ENCODE results near the gene TBC1D22A. TPM values are rescaled to one million over a fixed set of nuclear protein-coding genes. Genes with fewer than 3 reads are reported as not detected.
A peak's percentile ranks its signal among the peaks of the same experiment; 100 is the strongest.

Gene TBC1D22A
- total RNA-seq, 6 experiments from 2014 or later, result 10.9 to 18.1 (median 14.0) TPM

- Histone ChIP-seq H3K27ac (no peak overlapping the region), H3K4me1 (peaks cover 0 to 46% (median 22%) of the 10 kb centered on the region in 4 donors), H3K9me3 (no peaks in the 10 kb centered on the region), H3K36me3 (no peaks in the 10 kb centered on the region), H3K4me3 (no peak overlapping the region), H3K27me3 (no peaks in the 10 kb centered on the region)
- TF ChIP-seq POLR2A (IDR thresholded peaks at IDR 0.05), result no peak
- TF ChIP-seq, protein P1, sequence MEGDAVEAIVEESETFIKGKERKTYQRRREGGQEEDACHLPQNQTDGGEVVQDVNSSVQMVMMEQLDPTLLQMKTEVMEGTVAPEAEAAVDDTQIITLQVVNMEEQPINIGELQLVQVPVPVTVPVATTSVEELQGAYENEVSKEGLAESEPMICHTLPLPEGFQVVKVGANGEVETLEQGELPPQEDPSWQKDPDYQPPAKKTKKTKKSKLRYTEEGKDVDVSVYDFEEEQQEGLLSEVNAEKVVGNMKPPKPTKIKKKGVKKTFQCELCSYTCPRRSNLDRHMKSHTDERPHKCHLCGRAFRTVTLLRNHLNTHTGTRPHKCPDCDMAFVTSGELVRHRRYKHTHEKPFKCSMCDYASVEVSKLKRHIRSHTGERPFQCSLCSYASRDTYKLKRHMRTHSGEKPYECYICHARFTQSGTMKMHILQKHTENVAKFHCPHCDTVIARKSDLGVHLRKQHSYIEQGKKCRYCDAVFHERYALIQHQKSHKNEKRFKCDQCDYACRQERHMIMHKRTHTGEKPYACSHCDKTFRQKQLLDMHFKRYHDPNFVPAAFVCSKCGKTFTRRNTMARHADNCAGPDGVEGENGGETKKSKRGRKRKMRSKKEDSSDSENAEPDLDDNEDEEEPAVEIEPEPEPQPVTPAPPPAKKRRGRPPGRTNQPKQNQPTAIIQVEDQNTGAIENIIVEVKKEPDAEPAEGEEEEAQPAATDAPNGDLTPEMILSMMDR (IDR thresholded peaks at IDR 0.05), result no peak
- DNase-seq (peak in 1 of 3 donors; percentile 21), ATAC-seq (no peak)
- intact Hi-C loops (cut with DNase I), result no loop called here
- WGBS (ENCODE audit: insufficient coverage, low coverage, low lambda C conversion rate, missing lambda C conversion rate), result 100% methylated on average over 1 of the region's 8 CpGs
These were observed 14.8 kb upstream of the TBC1D22A start for GRCh38 chr22:46747646-46748045.

DNA sequence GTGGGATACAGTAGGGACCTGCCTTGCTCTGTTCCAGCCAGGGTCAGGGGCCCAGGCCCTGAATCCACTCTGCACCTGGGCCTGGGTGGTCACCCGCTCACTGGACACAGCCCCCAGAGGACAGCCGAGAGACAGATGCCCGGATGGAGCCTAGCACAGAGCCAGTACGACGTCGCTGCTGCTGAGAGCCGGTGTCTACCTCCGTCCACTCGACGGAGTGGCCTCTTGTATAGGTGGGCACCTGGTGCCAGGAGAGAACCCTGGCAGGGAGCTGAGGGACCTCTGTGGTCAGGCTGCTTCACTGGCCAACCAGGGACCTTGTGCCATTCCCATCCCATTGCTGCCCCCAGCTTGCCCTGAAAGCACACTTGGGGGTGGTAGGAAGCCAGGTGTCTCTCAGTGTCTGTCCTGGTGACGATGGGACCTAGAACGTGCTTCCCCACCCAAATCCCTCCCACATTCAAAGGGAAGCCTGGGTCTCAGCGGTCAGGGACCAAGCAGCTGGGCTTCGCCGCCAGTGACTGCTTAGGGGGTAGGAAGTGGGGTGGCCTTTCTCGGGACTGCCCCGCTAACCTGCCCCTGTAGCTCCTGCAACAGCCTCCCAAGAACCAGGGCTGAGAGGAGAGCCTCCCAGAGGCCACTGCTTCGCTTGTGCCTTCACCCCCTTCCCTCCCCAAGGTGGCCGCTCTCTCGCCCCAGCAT is 14.1 kb upstream of the TBC1D22A start:
- H3K27me3 ChIP-seq, result no peaks in the 10 kb centered on the region
- intact Hi-C loops (cut with DNase I), result no loop called here
- WGBS (ENCODE audit: insufficient coverage, low coverage, low lambda C conversion rate, missing lambda C conversion rate), result 60% methylated on average over 1 of the region's 20 CpGs
- peak overlapping the region in 2 of 3 donors; percentile 36 to 49 for H3K27ac ChIP-seq
- H3K36me3 ChIP-seq, result no peaks in the 10 kb centered on the region
- no peak overlapping the region for H3K4me3 ChIP-seq
- no peaks in the 10 kb centered on the region for H3K9me3 ChIP-seq
- DNase-seq (peak in 1 of 3 donors; percentile 22), ATAC-seq (no peak)
- peaks cover 0 to 53% (median 25%) of the 10 kb centered on the region in 4 donors for H3K4me1 ChIP-seq
- no peak for TF ChIP-seq POLR2A (IDR thresholded peaks at IDR 0.05)
- TF ChIP-seq, protein P1 (IDR thresholded peaks at IDR 0.05), result no peak

GRCh38 chr22:46748908-46749675 is 13.4 kb upstream of the TBC1D22A start:
- intact Hi-C loops (cut with DNase I), result no loop called here
- WGBS (ENCODE audit: insufficient coverage, low coverage, low lambda C conversion rate, missing lambda C conversion rate), result 26% methylated on average over 11 of the region's 15 CpGs
- Histone ChIP-seq H3K27ac (peak overlapping the region in 2 of 3 donors; percentile 36 to 49), H3K36me3 (no peaks in the 10 kb centered on the region), H3K27me3 (no peaks in the 10 kb centered on the region), H3K4me3 (no peak overlapping the region), H3K9me3 (no peaks in the 10 kb centered on the region), H3K4me1 (peaks cover 0 to 58% (median 28%) of the 10 kb centered on the region in 4 donors)
- TF ChIP-seq, protein P1 (IDR thresholded peaks at IDR 0.05), result no peak
- no peak for TF ChIP-seq POLR2A (IDR thresholded peaks at IDR 0.05)
- peak in 3 of 4 donors; percentile 1 to 10 (median 5) for ATAC-seq
- DNase-seq, result peak in 1 of 3 donors; percentile 52

DNA sequence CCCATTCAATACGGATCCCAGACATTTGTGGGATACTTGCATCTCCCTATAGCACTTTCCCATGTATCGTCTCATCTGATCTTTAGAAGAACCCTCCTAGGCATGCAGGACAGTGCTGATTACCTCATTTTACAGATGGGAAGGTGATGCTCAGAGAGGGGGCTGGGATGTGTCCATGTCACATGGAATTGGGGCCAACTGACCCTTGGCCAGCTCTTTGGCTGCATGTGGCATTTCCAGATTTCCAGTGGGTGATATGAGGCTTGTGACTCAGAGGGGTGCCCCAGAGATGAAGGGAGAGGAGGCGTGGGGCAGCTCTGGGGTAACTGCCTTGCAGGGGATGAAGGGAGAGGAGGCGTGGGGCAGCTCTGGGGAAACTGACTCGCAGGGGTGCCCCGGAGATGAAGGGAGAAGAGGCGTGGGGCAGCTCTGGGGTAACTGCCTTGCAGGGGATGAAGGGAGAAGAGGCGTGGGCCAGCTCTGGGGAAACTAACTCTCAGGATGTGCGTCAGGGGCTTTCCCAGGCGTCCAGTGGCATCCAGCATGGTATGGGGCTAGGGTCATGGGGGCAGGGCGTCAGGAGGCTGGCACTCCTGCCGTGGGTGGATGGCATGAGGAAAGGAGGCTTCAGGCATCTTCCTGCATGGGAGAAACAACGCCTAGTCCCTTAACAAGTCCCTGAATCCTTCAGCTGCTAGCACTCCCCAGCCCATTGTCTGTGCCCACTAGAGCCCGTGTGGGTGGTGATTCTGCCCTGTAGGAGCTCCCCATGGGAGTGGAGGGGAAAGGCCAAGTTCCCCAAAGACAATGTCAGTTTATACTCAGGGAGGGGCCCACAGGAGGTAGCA is 12.5 kb upstream of the TBC1D22A start:
- Histone ChIP-seq H3K27ac (peak overlapping the region in 1 of 3 donors; percentile 49), H3K9me3 (no peaks in the 10 kb centered on the region), H3K36me3 (no peaks in the 10 kb centered on the region), H3K27me3 (no peaks in the 10 kb centered on the region), H3K4me3 (no peak overlapping the region), H3K4me1 (peaks cover 0 to 58% (median 28%) of the 10 kb centered on the region in 4 donors)
- ATAC-seq (peak; percentile 30 to 62 (median 41)), DNase-seq (peak; percentile 64 to 81 (median 77))
- 12% methylated on average over 10 of the region's 14 CpGs for WGBS (ENCODE audit: insufficient coverage, low coverage, low lambda C conversion rate, missing lambda C conversion rate)
- intact Hi-C loops (cut with DNase I), result no loop called here
- TF ChIP-seq, protein P1 (IDR thresholded peaks at IDR 0.05), result no peak
- TF ChIP-seq POLR2A (IDR thresholded peaks at IDR 0.05), result no peak

Data from right lobe of liver (tissue), 6 donors.